HG02840 (cell line): ENCODE data around the gene PYCARD.

ENCODE experiments used
- ATAC-seq: cut with Tn5 transposase; IDR thresholded peaks from one replicate; pipeline ENCODE4 v1.9.1; 2021; ENCODE audit warnings: mild to moderate bottlenecking, moderate library complexity, moderate number of reproducible peaks; ENCODE audit not compliant: unreplicated experiment, low FRiP score

Gene PYCARD

DNA sequence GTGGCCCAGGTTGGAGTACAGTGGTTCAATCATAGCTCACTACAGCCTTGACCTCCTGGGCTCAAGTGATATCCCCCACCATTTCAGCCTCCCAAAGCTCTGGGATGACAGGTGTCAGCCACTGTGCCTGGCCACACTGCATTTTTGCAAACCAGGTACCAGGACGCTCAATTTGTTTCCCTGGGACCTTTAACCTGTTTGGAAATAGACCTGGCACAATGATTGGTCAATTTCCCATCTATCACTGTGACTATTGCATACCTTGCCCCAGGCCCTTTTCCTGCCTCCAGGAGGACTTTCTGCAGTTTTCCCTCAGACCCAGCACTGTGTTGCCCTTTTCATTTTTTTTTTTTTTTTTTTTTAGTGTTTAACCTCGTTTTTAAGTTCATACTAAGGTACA is 33.7 kb downstream of the PYCARD start:
- no peak for ATAC-seq

DNA sequence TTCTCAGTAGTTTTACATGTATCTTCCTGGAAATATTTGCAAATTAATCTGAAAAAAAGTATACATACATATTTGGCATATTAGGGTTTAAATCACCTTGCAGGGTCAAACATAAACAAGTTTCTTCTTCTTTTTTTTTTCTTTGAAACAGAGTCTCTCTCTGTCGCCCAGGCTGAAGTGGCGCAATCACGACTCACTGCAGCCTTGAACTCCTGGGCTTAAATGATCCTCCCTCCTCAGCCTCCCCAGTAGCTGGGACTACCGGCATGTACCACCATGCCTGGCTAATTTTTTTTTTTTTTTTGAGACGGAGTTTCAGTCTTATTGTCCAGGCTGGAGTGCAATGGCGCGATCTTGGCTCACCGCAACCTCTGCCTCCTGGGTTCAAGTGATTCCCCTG is 35.2 kb downstream of the PYCARD start:
- no peak for ATAC-seq

DNA sequence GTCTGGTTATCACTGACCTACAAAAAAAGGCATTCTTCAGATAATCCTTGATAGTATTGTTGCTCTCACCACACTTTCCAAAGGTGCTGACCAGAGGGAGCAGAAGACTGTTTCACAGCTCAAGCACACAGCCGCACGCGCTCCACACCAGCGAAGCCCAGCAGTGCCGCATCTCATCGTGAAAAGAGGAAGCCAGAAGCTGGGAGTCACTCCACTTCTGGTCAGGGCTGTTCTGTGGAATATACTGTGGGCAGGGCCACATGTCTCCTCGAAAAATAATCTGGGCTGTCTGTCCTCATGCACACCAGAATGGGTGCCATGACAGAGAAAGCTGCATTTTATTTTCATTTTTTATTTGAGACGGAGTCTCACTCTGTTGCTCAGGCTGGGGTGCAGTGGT is 45.4 kb downstream of the PYCARD start:
- no peak for ATAC-seq
